HG02763 (cell line): Measurements from ENCODE around the gene GIPC1.
"Not testable (repeated sequence)": the region's sequence is repeated elsewhere in the genome, so short reads cannot be mapped to it uniquely, and the experiment has no call there.

ENCODE experiments used
- ATAC-seq: cut with Tn5 transposase; IDR thresholded peaks from one replicate; pipeline ENCODE4 v1.9.1; 2021; ENCODE audit warnings: mild to moderate bottlenecking, moderate library complexity; ENCODE audit not compliant: unreplicated experiment

Gene GIPC1

GRCh38 chr19:14496029-14496833 lies at the start of gene GIPC1:
Gene GIPC1, minus strand, starts transcription at chr19:14496127. Its CDS starts 13,151 bp downstream, at chr19:14482976.
- peak; percentile 81 for ATAC-seq

- no peak for ATAC-seq
Measured at GRCh38 chr19:14545716-14546082, 49.8 kb upstream of the GIPC1 start.

- no peak for ATAC-seq
Measured at GRCh38 chr19:14544977-14545715, 49.2 kb upstream of the GIPC1 start.

GRCh38 chr19:14544047-14544446 lies 48.1 kb upstream of the GIPC1 start:
- ATAC-seq = no peak

GRCh38 chr19:14542711-14543328 lies 46.9 kb upstream of the GIPC1 start:
- ATAC-seq = no peak

- not testable (repeated sequence) for ATAC-seq
Measured at GRCh38 chr19:14541979-14542378, 46.1 kb upstream of the GIPC1 start.

GRCh38 chr19:14540741-14541525 lies 45.0 kb upstream of the GIPC1 start:
- no peak for ATAC-seq

GRCh38 chr19:14536926-14537692 lies 41.2 kb upstream of the GIPC1 start:
- no peak for ATAC-seq

GRCh38 chr19:14533450-14533849 lies 37.5 kb upstream of the GIPC1 start:
- no peak for ATAC-seq

GRCh38 chr19:14530506-14530905 lies 34.6 kb upstream of the GIPC1 start:
- ATAC-seq = no peak

GRCh38 chr19:14530005-14530348 lies 34.0 kb upstream of the GIPC1 start:
- ATAC-seq = no peak

- peak; percentile 96 for ATAC-seq
Measured at GRCh38 chr19:14529254-14530004, 33.5 kb upstream of the GIPC1 start, which contains the start of gene TECR. Gene TECR, plus strand, starts transcription at chr19:14529594. Its CDS starts 103 bp downstream, at chr19:14529697.

- no peak for ATAC-seq
Measured at GRCh38 chr19:14528419-14529253, 32.7 kb upstream of the GIPC1 start.

GRCh38 chr19:14526423-14526822 lies 30.5 kb upstream of the GIPC1 start:
- no peak for ATAC-seq

- ATAC-seq = no peak
Measured at GRCh38 chr19:14525729-14526128, 29.8 kb upstream of the GIPC1 start.

GRCh38 chr19:14520543-14520942 lies 24.6 kb upstream of the GIPC1 start:
- ATAC-seq = no peak

GRCh38 chr19:14519860-14520407 lies 24.0 kb upstream of the GIPC1 start:
- ATAC-seq = no peak

GRCh38 chr19:14519245-14519859 lies 23.4 kb upstream of the GIPC1 start:
- ATAC-seq = no peak
